DND-41 (cell line): ENCODE measurements around the gene ZNF622.

Experiments used
- EZH2 ChIP-seq: IDR thresholded peaks from 3 replicates; pipeline ENCODE4 v1.6.1; 2012; ENCODE audit warnings: borderline replicate concordance, low read depth, mild to moderate bottlenecking, moderate library complexity, low read length, inconsistent platforms; ENCODE audit not compliant: severe bottlenecking
- TF ChIP-seq, protein P1 (sequence below): IDR thresholded peaks from 2 replicates; pipeline ENCODE4 v1.5.1; 2012; ENCODE audit warnings: borderline replicate concordance, low read length, moderate library complexity, mild to moderate bottlenecking; ENCODE audit not compliant: poor library complexity, severe bottlenecking; ENCODE audit errors: extremely low read depth

DNA sequence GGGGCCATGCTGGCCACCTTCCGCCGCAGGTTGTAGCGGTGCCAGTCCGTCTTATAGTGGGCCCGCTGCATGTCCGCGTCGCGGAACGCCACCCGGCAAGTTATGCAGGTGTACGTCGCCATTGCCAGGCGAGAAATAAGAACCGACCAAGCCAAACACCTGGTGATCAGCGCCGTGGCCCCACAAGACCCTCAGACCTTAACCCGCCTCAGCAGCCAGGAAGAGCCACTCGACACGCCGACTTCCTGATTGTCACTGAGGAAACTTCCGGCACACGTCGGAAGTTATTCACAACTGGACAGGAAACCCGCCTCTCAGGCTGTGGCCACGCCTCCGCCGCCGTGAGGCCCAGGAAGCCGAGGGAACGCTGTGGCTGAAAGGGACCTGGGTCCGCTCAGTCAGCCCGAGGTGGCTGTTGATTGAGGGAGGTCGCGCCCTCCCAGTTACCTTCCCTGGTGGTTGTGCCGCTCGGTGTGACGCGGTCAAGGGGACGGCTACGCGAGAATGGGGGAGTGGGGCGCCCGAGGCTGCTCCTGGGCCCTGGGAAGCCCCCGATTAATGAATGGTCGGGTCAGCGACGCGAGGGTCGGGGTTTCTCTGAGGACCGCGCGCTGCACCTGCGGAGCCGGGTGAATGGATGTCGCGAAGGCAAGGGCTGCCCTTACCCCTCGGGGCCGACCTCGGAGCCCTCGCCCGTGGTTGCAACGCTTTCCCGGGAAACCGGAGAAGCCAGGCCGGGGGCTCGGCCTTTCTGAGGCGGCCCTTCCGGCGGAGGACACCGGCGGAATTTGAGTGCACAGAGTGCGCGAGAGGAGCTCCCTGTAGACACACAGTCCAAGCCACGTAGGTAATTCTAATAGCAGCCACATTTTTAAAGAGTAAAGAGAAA is at the start of gene ZNF622:
- TF ChIP-seq, protein P1, sequence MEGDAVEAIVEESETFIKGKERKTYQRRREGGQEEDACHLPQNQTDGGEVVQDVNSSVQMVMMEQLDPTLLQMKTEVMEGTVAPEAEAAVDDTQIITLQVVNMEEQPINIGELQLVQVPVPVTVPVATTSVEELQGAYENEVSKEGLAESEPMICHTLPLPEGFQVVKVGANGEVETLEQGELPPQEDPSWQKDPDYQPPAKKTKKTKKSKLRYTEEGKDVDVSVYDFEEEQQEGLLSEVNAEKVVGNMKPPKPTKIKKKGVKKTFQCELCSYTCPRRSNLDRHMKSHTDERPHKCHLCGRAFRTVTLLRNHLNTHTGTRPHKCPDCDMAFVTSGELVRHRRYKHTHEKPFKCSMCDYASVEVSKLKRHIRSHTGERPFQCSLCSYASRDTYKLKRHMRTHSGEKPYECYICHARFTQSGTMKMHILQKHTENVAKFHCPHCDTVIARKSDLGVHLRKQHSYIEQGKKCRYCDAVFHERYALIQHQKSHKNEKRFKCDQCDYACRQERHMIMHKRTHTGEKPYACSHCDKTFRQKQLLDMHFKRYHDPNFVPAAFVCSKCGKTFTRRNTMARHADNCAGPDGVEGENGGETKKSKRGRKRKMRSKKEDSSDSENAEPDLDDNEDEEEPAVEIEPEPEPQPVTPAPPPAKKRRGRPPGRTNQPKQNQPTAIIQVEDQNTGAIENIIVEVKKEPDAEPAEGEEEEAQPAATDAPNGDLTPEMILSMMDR, result no peak
- TF ChIP-seq EZH2, result no peak
